AG08395 (cell line): ENCODE results near the gene CA5A.
A peak's percentile ranks its signal among the peaks of the same experiment; 100 is the strongest.

Experiments
- DNase-seq: peaks from one replicate; pipeline ENCODE4 v3.0.0; 2012; ENCODE audit warnings: mixed read lengths, low spot score

CA5A gene

DNA sequence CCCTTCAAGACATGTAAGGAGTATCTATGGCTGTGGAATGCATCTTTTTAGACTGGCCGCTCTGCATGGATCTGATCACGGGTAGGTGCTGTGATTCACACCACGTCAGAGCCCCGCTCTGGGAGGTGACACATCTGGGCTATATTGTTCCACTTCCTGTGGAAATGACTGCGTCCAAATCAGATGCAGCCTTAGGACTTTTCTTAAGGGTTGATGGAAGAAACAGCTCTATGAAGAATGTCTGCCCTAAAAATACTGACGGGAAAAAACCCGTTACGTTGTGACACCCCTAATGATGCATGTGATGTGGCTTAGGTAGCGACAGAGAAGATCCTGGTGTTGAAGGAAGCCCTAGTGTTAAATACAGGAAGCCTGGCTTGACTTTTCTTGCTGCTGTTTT lies 27.1 kb upstream of the CA5A start:
- DNase-seq: peak; percentile 87

DNA sequence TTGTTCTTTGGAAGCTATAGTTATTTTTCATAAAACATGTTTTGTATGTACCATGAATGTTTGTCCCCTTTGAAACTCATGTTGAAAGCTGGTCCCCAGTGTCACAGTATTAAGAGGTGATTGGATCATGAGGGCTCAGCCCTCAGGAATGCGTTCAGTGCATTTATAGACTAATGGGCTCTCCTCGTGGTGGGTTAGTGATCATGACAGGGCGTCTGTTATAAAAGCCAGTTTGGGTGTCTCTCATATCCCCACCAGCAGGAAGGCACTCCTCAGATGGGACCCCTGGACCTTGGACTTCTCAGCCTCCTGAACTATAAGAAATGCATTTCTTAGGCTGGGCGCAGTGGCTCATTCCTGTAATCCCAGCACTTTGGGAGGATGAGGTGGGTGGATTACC lies 25.3 kb upstream of the CA5A start:
- no peak for DNase-seq

DNA sequence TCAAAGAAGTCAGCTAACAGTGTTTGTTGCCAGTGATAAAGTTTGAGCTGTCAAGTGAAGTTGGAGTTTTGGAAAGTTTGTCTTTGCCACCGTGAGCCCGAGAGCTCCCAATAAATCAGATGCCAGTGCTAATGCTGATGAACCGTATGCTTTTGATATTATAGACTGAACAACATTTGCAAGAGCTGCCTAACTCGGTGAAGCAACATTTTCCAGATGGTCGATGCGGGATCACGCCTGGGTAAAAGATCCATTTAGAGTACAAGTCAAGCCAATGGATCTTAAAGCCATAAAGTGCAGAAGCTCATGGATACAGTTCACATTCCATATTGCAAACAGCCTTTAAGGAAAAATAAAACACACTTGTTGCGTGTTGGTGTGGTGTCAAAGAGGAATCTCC lies 24.5 kb upstream of the CA5A start:
- no peak for DNase-seq

- DNase-seq: no peak
Observed at GRCh38 chr16:87960296-87960695, 24.0 kb upstream of the CA5A start.

- no peak for DNase-seq
Observed at GRCh38 chr16:87959391-87959990, 23.2 kb upstream of the CA5A start.

DNA sequence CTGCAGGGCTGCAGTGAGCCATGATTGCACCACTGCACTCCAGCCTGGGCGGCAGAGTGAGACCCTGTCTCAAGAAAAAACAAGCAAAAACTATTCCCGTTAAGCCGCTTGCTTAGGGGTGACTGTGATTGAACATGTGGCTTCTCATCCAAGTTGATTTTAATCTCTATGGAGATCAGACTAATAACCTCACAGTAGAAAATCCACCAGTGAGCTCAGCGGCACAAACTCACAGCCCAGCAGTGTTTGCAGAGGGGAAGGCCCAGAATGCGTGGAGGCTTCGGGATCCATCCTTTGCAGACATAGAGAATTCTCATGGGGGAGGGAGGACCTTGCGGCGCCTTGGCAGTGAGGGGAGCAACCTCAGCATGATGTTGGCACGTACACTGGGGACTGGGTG lies 22.3 kb upstream of the CA5A start:
- no peak for DNase-seq

DNA sequence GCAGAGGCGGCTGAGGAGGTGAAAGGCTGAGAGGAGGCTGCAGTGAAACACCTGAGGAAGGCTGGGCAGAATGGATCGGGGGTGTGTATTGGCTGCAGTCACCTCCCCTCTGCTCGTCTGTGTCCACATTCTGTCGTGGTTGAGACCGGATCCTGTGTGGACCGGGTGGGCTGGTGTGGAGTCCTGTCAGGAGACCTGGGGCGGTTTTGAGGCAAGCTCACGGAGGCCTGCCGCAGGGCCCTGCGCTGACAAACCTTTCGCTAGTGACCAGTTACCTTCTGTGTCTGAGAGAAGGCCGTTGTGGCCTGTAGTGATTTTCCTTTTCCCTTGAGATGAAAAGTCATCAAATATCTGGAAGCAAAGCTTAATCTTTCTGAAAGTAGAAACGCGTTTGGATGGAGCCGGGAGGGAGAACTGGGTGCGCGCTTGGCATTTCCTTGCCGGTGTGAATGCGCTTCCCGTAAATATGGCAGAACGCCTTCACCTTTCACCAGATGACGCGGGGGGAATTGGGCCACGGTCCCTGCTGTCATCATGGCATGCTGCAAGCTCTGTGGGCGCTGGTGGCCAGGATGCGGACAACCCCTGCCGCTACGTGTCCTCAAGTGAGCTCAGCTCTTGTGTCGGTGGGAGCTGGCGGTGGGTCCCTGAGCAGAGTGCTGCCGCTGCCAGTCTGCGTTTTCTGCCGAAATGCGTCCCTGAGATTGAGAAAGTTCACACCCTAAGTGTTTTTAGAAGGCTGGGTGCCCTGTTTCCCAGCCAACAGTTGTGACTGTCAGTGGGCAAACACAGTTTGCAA lies 21.2 kb upstream of the CA5A start:
- DNase-seq: no peak

DNA sequence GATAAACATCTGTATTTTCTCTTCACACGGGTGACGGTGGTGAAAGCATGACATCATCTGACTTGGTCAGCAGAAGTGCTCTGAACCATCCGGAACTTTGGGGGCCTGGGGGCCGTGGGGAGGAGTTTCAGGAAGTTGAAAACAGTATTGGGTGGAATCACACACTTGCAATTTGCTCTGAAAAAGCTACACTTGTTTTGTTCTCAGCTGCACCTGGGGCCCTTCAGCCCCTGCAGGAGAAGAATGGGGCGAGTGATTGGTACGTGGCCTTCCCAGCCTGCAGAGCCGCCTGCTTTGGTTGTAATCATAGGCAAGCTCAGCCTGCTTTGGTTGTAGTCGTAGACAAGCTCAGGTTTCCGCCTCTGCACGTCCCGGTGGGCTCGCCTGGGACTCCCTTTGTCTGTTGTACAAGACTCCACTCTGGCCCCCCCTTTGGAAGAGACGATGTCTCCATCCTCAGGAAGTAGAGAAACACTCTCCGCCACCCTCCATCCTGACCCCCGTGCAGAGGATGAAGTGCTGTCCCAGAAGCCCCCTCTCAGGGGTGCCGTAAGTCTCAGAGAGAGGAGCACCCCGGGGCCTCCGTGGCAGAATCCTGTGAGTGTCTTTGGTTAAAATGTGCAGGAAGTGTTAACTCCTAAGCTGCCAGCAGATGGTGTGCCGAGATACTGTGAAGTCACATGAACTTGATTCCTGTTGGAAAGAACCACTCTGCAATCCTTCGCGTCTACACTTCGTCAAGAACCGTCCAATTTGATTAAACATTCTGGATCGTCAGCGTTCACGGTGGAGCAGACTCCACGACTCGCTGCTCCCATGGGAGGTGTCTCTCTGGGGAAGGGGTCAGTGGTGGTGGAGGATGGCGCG lies 20.3 kb upstream of the CA5A start:
- no peak for DNase-seq

DNA sequence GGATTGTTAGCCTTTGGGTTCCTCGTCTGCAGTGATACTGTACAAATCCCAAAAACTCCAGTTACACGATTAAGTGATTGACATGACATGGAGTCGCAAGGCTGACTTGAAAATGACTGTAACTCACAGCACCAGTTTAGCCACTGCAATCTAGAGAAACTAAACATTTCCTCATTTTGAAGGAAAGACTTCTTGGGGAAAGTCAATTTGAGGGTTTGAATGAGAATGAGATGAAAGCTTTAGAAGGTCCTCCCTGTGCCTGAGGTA lies 19.7 kb upstream of the CA5A start:
- no peak for DNase-seq

DNA sequence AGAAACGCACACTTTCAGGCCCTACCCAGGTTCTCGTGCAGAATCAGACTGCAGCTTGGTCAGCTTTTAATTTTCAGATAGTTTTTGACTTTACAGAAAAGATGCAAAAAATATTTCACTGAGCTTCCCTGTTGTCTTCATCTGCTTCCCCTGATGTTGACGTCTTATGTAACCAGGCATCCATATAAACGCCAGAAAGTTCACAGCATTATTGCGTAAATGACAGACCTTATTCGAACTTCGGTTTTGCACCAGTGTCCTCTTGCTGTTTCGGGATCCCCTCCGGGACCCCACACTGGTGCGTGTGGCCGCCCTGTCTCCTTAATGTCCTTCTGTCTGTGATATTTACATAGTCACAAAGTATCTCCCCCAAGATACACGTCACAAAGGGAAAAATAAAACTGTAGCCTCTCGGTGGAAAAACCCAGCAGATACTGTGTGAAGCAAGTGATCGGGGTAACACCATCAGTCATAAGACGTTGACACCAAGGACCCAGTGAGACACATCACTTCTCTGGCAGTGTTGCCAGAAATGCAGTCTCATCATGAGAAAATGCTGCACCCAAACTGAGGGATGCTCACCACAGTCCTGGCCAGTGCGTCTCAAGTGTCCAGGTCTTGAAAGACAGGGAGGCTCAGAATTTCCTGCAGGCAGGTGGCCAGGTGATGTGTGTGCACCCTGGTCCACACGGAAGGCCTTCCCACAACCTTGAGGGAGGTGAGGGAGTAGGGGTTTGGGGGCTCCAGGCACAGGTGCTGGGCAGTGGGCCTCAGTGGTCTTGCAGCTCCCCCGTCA lies 19.2 kb upstream of the CA5A start:
- DNase-seq: no peak

- no peak for DNase-seq
Observed at GRCh38 chr16:87954826-87955225, 18.5 kb upstream of the CA5A start.

DNA sequence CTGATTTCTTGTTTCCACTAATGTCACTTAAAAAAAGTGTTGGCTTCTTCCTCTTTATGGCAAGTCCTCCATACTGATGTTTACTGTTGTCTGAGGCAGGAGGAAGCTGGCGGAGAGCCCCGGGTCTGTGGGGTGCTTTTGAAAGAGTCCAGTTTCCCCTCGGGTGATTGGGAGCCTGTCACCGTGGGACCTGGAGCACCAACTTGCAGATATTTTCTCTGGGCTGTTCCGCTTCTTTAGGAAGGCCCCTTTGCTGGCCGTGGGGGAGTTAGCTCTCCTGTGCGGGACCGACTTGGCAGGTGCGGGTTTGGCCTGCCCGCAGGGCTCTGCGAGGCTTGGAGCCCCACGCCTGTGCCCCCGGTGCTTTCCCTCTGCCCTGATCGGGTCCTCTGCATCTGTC lies 18.0 kb upstream of the CA5A start:
- no peak for DNase-seq

GRCh38 chr16:87953308-87954215 lies 17.2 kb upstream of the CA5A start:
- DNase-seq: no peak

DNA sequence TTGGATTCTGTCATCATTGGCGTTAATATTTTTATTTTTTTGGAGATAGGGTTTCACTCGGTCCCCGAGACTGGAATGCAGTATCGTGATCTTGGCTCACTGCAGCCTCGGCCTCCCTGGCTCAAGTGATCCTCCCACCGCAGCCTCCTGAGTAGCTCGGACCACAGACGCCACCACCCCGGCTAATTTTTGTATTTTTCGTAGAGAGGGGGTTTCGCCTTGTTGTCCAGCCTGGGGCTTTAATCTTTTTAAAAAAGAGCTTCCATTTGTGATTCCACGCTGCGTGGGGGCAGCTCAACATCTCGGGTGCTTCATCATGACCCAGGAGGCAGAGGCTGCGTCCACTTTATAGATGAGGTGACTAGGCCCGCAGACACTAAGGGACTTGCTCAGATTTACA lies 16.4 kb upstream of the CA5A start:
- DNase-seq: no peak

GRCh38 chr16:87951552-87952538 lies 15.5 kb upstream of the CA5A start:
- no peak for DNase-seq

DNA sequence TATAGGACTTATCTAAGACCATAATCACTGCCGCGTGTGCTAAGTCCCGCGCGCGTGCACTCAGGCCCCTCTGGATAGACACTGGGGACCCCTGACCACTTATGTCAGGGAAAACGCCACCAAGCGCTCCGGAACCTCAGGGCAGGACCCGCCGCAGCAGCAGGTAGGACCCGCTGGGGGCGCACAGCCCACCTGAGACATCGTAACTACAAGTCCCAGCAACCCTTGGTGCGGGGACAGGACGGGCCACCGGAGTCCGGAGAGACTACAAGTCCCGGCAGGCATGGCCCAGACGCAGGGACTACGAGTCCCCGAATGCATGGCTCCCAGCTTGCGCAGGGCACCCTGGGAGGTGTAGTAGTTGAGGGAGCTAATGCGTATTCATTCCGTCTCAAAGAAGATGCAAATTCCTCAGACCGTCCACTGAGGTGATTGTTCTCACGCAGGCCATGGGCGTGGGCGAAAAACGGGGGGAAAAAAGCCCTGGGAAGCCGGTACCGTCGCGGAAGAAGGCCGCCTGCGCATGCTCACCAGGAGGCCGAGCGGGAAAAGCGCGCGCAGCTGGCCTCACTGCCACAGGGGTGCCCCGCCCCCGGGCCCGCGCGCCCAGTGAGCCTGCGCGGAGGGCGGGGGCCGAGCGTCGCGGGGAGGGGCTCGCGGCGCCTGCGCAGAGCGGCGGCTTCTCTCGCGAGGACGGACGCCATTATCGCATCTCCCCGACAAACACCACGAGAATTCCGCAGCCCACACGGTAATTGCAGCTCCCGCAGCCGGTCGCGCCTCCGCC lies 14.6 kb upstream of the CA5A start, which contains the start of gene BANP:
TSS of gene BANP (plus strand) at position 670 of the 787 bp plus-strand sequence. CDS start 23,682 bp downstream, outside the sequence.
- peak; percentile 100 for DNase-seq

DNA sequence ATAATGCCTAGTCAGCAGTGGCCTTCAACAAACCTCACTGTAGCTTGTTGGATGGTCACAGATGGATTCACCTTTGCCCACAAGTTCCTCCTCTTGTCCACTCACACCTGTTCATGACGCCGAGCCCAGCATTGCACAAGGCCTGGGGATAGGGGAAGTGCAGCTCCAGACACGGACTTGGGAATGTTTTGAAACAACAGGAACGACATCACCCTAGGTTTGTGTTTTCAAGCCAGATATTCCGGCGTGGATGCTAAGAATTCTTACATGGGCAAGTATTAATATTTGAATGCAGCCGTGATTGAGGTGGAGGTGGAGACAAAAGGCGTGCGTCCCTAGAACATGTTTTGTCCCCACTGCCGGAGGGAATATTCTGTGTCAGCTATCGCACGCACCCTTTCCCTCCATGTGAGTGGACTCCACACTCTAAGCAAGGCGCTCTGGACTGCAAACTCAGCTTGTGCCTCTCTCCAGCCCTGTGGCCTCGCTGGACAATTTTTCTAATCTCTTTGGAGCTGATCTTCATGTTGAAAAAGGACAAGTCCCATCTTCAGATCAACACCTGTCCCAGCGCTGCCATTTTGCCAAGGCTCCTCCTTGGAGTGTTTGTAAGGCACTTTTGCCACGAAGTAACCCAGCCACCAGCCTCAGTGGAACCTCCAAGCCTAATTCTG lies 12.9 kb upstream of the CA5A start:
- DNase-seq: no peak

DNA sequence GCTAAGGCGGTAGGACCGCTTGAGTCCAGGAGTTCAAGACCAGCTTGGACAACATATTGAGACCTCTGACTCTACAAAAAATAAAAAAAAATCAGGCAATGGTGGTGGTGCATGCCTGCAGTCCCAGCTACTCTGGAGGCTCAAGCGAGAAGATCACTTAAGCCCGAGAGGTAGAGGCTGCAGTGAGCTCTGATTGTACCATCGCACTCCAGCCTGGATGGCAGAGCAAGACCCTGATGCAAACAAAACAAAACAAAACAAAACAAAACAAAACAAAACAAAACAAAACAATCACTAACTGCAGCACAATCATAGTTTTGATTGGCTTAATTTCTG lies 12.4 kb upstream of the CA5A start:
- DNase-seq: no peak

DNA sequence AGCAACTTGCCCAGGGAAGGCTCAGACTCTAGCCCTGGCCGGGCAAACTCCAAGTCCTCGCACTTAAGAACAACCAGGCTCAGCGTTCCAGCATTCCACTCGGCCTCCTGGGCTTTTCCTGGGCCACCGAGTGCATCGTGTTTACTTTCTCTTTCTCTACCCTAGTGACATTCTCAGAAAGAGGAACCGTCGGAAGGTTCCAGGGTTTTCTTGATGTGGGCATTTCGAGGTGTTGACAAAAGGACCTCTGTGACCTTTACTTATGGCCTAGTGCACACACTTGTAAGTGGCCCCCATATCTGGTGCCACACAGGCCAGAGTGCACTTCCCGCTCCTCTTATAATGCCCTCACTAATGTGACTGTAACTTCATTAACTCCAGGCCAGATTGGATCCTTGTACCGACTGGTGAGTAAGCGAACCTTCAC lies 11.8 kb upstream of the CA5A start:
- no peak for DNase-seq
